Right lobe of liver (tissue), 6 donors: Measurements from ENCODE around the gene SLAIN1. TPM values are rescaled to one million over a fixed set of nuclear protein-coding genes. Genes with fewer than 3 reads are reported as not detected.
"Not testable (repeated sequence)": the region's sequence is repeated elsewhere in the genome, so short reads cannot be mapped to it uniquely, and the experiment has no call there.

Source experiments
- ATAC-seq, 4 donors: fragments of 200-7000 bp; cut with Tn5 transposase; one replicate each; pipeline ENCODE4 v1.9.1; 2020; ENCODE audit warnings: mild to moderate bottlenecking in 4 of 4, moderate library complexity in 4 of 4
- DNase-seq, 3 donors: peaks; one replicate each; pipeline ENCODE4 v3.0.0-alpha.2; 2020
- H3K27ac ChIP-seq, 3 donors: fragments of 200-600 bp; one replicate each; pipeline ENCODE4 v1.8.0; 2022
- H3K27me3 ChIP-seq, 2 donors: fragments of 200-600 bp; one replicate each; pipeline ENCODE4 v1.8.0; 2022
- H3K36me3 ChIP-seq, 4 donors: fragments of 200-600 bp; sonication (generic) in 1 of 4; one replicate each; pipeline versions ENCODE4 v1.5.1 to v1.8.0; 2017 to 2022; ENCODE audit warnings: control low read depth in 1 of 4
- H3K4me1 ChIP-seq, 4 donors: fragments of 200-600 bp; sonication (generic) in 1 of 4; one replicate each; pipeline versions ENCODE4 v1.5.1 to v1.8.0; 2017 to 2022; ENCODE audit warnings: control low read depth in 1 of 4
- H3K4me3 ChIP-seq, 3 donors: fragments of 200-600 bp; one replicate each; pipeline ENCODE4 v1.8.0; 2022
- H3K9me3 ChIP-seq, 4 donors: fragments of 200-600 bp; sonication (generic) in 1 of 4; one replicate each; pipeline versions ENCODE4 v1.5.1 to v1.8.0; 2017 to 2022; ENCODE audit warnings: control low read depth in 1 of 4
- POLR2A ChIP-seq: fragments of 450-650 bp; IDR thresholded peaks from one replicate; pipeline ENCODE4 v1.6.1; 2017; ENCODE audit warnings: antibody characterized with exemption, mild to moderate bottlenecking
- WGBS: methylation state at CpG from one replicate; pipeline ENCODE4 v1.1.6; 2018; ENCODE audit warnings: low coverage, low lambda C conversion rate; ENCODE audit not compliant: insufficient coverage; ENCODE audit errors: missing lambda C conversion rate; 5-methylcytosine and 5-hydroxymethylcytosine counted together
- intact Hi-C, 2 donors: fragments of 100-400 bp; cut with DNase I; formaldehyde crosslinking; loops; one replicate each; pipeline versions ENCODE4 v1.11.2 to v1.14.1; 2022
- long read RNA-seq: library from polyadenylated mRNA; unstranded; transcript quantifications from one replicate; pipeline ENCODE4 v2.0.0, GENCODE V29; 2019
- total RNA-seq, 6 experiments: library from RNA; depleted of rRNA in 2 of 6; stranded (reverse); fragments of >200 nt in 2 of 6; fragmentation: NEBNext Ultra II Directional in 3 of 6; extraction: Animal tissue kit (Norgen Biotek cat#: 25700) in 3 of 6; gene quantifications; one replicate each; pipeline versions ENCODE4 v1.1.0 to v1.2.4, GENCODE V29; 2016 to 2023
- TF ChIP-seq, protein P1 (sequence below), 4 donors: fragments of 200-600 bp in 3 of 4; fragments of 450-650 bp in 1 of 4; IDR thresholded peaks; one replicate each; pipeline versions ENCODE4 v1.5.1 to v1.8.0; 2016 to 2022; ENCODE audit warnings: antibody characterized with exemption in 4 of 4, mild to moderate bottlenecking in 2 of 4
- donor health status: DM: no; HTN: yes; CAD: no.
- donor health status: DM: no; HTN: no; CAD: no.
- donor health status: DM: no; HTN: no; CAD: no.
- donor health status: DM: no; HTN: yes; CAD: no.
- donor health status: DM: no; HTN: yes; CAD: no.

SLAIN1 gene
- 10 to 100 TPM in 1 of 6 experiments, 1 to 10 TPM in 5; 3.8 to 11.1 (median 5.8) TPM for total RNA-seq
- long read RNA-seq = 0 reads

DNA sequence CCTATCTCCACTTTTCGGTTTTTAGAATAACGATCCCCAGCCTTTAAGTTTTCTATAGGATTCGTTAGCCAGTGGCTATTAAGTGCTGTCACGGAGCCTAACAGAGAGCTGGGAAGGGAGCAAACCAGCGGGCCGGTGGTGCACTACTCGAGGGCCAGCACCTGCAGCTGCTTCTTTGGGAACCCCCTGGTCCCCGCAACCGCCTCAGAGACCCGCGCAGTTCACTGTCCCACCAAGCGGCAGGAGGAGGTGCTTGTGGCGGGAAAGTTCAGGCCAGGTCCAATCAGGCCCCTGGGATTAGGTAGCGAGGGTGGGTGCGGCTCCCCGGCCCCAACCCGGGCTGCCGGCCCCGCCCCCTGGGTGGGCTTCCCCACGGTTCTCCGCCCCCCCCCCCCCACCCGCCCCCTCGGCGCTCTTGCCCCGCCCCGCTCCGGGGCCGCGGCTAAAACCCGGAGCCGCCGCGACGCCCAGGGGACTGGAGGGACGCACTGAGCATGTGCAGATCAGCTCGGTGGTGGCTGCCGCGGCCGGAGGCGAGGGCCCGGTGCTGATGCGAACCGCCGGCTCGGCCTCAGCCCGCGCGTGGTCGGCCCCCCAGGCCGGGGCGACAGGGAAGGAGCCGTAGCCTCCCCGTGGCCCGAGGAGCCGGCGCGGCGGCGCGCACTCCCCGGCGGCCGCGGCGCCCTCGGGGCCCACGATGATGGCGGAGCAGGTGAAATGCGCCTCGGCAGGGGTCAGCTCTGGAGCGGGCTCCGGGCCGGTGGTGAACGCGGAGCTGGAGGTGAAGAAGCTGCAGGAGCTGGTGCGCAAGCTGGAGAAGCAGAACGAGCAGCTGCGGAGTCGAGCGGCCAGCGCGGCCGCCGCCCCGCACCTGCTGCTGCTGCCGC lies at the start of gene SLAIN1:
Gene SLAIN1 (plus strand): TSS at position 471 of the 887 bp plus-strand sequence. CDS start 227 bp downstream, at position 698.
- DNase-seq (peak; percentile 87), ATAC-seq (peak; percentile 86 to 96 (median 91))
- peak within 1 kb of the TSS; percentile 30 to 49 (median 34) for H3K27ac ChIP-seq
- TF ChIP-seq, protein P1, sequence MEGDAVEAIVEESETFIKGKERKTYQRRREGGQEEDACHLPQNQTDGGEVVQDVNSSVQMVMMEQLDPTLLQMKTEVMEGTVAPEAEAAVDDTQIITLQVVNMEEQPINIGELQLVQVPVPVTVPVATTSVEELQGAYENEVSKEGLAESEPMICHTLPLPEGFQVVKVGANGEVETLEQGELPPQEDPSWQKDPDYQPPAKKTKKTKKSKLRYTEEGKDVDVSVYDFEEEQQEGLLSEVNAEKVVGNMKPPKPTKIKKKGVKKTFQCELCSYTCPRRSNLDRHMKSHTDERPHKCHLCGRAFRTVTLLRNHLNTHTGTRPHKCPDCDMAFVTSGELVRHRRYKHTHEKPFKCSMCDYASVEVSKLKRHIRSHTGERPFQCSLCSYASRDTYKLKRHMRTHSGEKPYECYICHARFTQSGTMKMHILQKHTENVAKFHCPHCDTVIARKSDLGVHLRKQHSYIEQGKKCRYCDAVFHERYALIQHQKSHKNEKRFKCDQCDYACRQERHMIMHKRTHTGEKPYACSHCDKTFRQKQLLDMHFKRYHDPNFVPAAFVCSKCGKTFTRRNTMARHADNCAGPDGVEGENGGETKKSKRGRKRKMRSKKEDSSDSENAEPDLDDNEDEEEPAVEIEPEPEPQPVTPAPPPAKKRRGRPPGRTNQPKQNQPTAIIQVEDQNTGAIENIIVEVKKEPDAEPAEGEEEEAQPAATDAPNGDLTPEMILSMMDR (IDR thresholded peaks at IDR 0.05) = no peak
- TF ChIP-seq POLR2A = peak; percentile 21
- intact Hi-C loops = no loop called here
- H3K4me1 ChIP-seq = peaks cover 0 to 24% (median 8%) of the 10 kb centered on the region in 4 donors
- no peaks in the 10 kb centered on the region for H3K36me3 ChIP-seq
- under 1% methylated on average over 16 of the region's 86 CpGs for WGBS
- peak within 1 kb of the TSS; percentile 69 to 84 (median 74) for H3K4me3 ChIP-seq
- H3K27me3 ChIP-seq = no peaks in the 10 kb centered on the region
- H3K9me3 ChIP-seq = no peaks in the 10 kb centered on the region

DNA sequence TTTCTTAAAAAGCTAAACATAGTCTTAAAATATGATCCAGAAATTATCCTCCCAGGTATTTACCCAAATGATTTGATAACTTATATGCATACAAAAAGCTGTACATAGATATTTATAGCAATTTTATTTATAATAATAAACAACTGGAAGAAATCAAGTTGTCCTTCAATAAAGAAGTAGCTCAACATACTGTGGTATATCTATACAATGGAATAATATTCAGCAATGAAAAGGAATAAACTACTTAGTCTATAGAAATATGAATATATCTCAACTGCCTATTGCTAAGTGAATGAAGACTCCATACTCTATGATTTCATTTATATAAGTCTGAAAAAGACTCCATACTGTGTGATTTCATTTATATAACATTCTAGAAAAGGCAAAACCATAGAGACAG lies 47.1 kb upstream of the SLAIN1 start:
- Histone ChIP-seq H3K4me3 (no peak overlapping the region), H3K4me1 (no peaks in the 10 kb centered on the region), H3K27ac (no peak overlapping the region), H3K36me3 (no peaks in the 10 kb centered on the region), H3K27me3 (no peaks in the 10 kb centered on the region), H3K9me3 (no peaks in the 10 kb centered on the region)
- DNase-seq = no peak
- no peak for TF ChIP-seq POLR2A
- TF ChIP-seq, protein P1 (IDR thresholded peaks at IDR 0.05) = no peak
- intact Hi-C loops = no loop called here
- no peak for ATAC-seq

DNA sequence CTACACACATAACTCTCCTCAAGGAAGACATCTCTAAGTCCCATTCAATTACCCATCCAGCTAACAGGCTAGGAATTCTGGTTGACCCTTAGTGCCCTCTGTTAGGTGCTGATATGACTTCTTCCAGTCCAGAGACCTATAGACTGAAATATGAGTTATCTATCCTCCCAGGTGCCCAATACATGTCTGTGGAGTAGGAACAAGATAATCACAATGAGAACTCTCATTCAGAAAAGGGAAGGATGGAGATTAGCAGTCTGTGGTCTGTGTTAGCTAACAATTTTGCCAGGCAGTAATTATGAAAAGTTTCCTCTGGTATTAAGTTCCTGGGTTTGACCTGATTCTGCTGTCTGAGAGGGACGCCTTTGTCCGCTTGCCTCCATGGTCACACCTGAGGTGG lies 44.2 kb upstream of the SLAIN1 start:
- H3K9me3 ChIP-seq = no peaks in the 10 kb centered on the region
- no peaks in the 10 kb centered on the region for H3K36me3 ChIP-seq
- intact Hi-C loops = no loop called here
- no peak for TF ChIP-seq POLR2A
- TF ChIP-seq, protein P1 (IDR thresholded peaks at IDR 0.05) = no peak
- no peak overlapping the region for H3K4me3 ChIP-seq
- no peaks in the 10 kb centered on the region for H3K4me1 ChIP-seq
- no peak for ATAC-seq
- WGBS = 66% methylated on average over 2 of the region's 2 CpGs
- DNase-seq = no peak
- no peak overlapping the region for H3K27ac ChIP-seq
- H3K27me3 ChIP-seq = no peaks in the 10 kb centered on the region

DNA sequence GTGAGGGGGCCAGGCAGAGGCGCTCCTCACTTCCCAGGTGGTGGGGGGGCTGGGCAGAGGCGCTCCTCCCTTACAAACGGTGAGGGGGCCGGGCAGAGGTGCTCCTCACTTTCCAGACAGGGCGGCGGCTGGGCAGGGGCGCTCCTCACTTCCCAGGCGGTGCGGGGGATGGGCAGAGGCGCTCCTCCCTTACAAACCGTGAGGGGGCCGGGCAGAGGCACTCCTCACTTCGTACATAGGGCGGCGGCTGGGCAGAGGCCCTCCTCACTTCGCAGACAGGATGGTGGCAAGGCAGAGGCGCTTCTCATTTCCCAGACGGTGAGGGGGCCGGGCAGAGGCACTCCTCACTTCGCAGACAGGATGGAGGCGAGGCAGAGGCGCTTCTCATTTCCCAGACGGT lies 37.5 kb upstream of the SLAIN1 start:
- H3K9me3 ChIP-seq, DNase-seq, H3K4me3 ChIP-seq, H3K36me3 ChIP-seq, H3K4me1 ChIP-seq, H3K27me3 ChIP-seq, H3K27ac ChIP-seq, ATAC-seq, intact Hi-C loops: not testable (repeated sequence)
- WGBS = 76% methylated on average over 8 of the region's 23 CpGs

DNA sequence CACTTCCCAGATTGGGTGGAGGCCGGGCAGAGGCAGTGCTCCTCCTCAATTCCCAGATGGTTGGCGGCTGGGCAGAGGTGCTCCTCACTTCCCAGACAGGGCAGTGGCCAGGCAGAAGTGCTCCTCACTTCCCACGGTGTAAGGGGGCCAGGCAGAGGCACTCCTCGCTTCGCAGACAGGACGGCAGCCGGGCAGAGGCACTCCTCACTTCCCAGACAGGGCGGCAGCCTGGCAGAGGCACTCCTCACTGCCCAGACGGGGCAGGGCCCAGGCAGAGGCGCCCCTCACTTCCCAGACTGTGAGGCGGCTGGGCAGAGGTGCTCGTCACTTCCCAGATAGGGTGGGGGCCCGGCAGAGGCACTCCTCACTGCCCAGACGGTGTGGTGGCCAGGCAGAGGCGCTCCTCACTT lies 36.6 kb upstream of the SLAIN1 start:
- intact Hi-C loops = no loop called here
- ATAC-seq = no peak
- no peak for DNase-seq

DNA sequence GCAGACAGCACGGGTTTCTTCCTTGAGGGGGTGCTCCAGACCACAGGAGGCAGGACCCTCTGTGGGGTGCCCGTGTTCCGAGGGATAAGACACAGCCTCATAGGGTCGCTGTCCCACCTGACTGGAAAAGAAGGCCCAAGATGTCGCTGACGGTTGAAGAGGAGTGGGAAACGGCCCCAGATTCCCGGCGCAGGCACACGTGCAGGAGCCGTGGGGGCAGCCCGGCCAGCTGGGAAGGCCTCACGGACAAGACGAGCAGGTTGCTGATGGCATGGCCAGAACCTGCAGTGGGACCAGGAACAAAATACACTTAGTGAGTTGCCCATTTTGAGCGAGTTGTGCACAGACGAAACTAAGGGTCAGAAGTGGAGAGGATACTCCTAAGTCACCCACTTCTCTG lies 35.2 kb upstream of the SLAIN1 start:
- H3K36me3 ChIP-seq, H3K9me3 ChIP-seq, H3K27me3 ChIP-seq, intact Hi-C loops, H3K4me1 ChIP-seq, DNase-seq, H3K4me3 ChIP-seq, ATAC-seq, H3K27ac ChIP-seq: not testable (repeated sequence)
- WGBS = 87% methylated on average over 3 of the region's 16 CpGs

More for the DNA sequence above, 36.6 kb upstream of the SLAIN1 start:
- H3K4me1 ChIP-seq = no peaks in the 10 kb centered on the region
- no peaks in the 10 kb centered on the region for H3K9me3 ChIP-seq
- no peak overlapping the region for H3K4me3 ChIP-seq
- no peaks in the 10 kb centered on the region for H3K27me3 ChIP-seq
- WGBS = 53% methylated on average over 3 of the region's 15 CpGs
- no peak overlapping the region for H3K27ac ChIP-seq
- no peaks in the 10 kb centered on the region for H3K36me3 ChIP-seq
- no peak for TF ChIP-seq POLR2A
- TF ChIP-seq, protein P1 (IDR thresholded peaks at IDR 0.05) = no peak

DNA sequence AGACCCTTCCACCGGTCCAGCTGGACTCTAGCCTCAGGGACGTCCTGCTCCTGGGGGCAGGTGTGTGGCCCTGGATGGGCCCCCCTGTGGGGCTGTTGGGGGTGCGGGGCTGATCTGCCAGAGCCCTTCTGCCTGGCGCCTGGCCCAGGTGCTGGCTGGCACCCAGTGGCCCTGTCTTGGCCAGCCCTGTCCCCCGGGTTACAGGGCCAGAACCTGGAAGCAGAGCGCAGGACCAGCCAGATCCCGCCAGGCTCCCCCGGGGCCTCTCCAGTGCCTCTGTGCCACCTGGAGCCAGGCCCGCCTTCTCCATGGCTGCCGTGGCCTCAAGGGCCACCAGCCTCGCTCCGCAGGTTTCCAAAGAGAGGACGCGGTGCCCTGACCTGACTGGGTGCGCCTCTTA lies 34.7 kb upstream of the SLAIN1 start:
- intact Hi-C loops, DNase-seq, H3K4me1 ChIP-seq: not testable (repeated sequence)

More for the DNA sequence above, 34.7 kb upstream of the SLAIN1 start:
- WGBS = no CpG with 5 or more reads among the region's 15 CpGs
- not testable (repeated sequence) for H3K9me3 ChIP-seq, H3K27ac ChIP-seq, H3K4me3 ChIP-seq, H3K36me3 ChIP-seq, H3K27me3 ChIP-seq, ATAC-seq
